ENCODE measurements around the gene ZNHIT3.

- no peak for TF ChIP-seq CTCF (IDR thresholded peaks at IDR 0.05)
- TF ChIP-seq POLR2A (IDR thresholded peaks at IDR 0.05) = no peak
Observed at GRCh38 chr17:36529121-36529520, 42.6 kb downstream of the ZNHIT3 start.

Data from testis (tissue), 2 donors.